Epithelial cell of proximal tubule (primary cell): ENCODE results near the gene MRPL32. TPM values are rescaled to one million over a fixed set of nuclear protein-coding genes. Genes with fewer than 3 reads are reported as not detected.
A peak's percentile ranks its signal among the peaks of the same experiment; 100 is the strongest.
"Not testable (repeated sequence)": the region's sequence is repeated elsewhere in the genome, so short reads cannot be mapped to it uniquely, and the experiment has no call there.

Experiments used
- DNase-seq: peaks from one replicate; pipeline ENCODE4 v3.0.0-alpha.2; 2011; ENCODE audit warnings: low read depth
- H3K4me3 ChIP-seq: 2 replicates; pipeline ENCODE4 v1.5.1; 2011; ENCODE audit warnings: low read depth, mild to moderate bottlenecking, low read length
- CTCF ChIP-seq: conservative IDR thresholded peaks from 2 replicates; pipeline ENCODE4 v1.5.1; 2012; ENCODE audit warnings: low read depth, mild to moderate bottlenecking, low read length
- total RNA-seq: library from RNA; depleted of rRNA; stranded (reverse); fragments of >200 nt; gene quantifications from 2 replicates; pipeline ENCODE4 v1.2.3, GENCODE V29; 2015

The MRPL32 gene
- total RNA-seq, result 91.7 and 97.2 TPM in 2 replicates

GRCh38 chr7:42931834-42932651 lies at the start of gene MRPL32, which contains the start of gene PSMA2:
MRPL32 (plus strand) TSS chr7:42932376; CDS start chr7:42932387, 11 bp downstream.
PSMA2 (minus strand) TSS chr7:42932174; CDS start chr7:42932158, 16 bp downstream.
- peak; percentile 88 for DNase-seq
- TF ChIP-seq CTCF, result no peak
- peak within 1 kb of the TSS; percentile 81 for H3K4me3 ChIP-seq

- DNase-seq, result peak; percentile 67
- no peak overlapping the region for H3K4me3 ChIP-seq
These were observed 48.2 kb upstream of the MRPL32 start for GRCh38 chr7:42883950-42884349.

GRCh38 chr7:42885183-42885582 lies 47.0 kb upstream of the MRPL32 start:
- not testable (repeated sequence) for DNase-seq, H3K4me3 ChIP-seq

More at GRCh38 chr7:42883950-42884349, 48.2 kb upstream of the MRPL32 start:
- TF ChIP-seq CTCF, result no peak

GRCh38 chr7:42886129-42886528 lies 46.0 kb upstream of the MRPL32 start:
- peak; percentile 56 for TF ChIP-seq CTCF
- DNase-seq, result no peak
- no peak overlapping the region for H3K4me3 ChIP-seq

DNA sequence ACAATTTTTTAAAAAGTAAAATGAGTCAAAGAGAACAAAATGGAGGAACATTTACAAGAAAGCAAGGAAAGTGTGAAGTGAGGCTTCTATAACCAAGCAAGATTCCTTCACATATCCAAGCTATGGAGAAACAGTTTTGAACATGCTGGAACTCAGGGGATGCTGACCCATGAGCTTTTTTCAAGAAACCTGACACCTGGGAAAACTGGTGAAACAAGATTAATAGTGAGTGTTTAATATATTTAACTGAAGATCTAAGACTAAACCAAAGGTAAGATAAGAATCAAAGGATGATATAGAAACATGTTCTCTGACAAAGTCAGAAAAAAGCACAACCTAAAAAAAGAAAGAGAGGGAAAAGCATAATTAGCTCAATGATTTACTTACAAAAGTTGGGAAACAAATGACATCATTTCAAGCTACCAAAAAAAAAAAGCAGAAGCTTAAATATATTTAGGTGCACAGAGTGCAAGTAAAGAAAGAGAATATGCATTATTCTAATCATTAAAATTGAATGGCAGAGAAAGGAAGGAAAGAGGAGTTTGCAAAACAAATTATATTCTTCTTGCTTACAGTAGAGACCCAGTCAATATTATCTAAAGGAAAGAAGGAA lies 45.2 kb upstream of the MRPL32 start:
- no peak overlapping the region for H3K4me3 ChIP-seq
- no peak for TF ChIP-seq CTCF
- DNase-seq, result no peak

DNA sequence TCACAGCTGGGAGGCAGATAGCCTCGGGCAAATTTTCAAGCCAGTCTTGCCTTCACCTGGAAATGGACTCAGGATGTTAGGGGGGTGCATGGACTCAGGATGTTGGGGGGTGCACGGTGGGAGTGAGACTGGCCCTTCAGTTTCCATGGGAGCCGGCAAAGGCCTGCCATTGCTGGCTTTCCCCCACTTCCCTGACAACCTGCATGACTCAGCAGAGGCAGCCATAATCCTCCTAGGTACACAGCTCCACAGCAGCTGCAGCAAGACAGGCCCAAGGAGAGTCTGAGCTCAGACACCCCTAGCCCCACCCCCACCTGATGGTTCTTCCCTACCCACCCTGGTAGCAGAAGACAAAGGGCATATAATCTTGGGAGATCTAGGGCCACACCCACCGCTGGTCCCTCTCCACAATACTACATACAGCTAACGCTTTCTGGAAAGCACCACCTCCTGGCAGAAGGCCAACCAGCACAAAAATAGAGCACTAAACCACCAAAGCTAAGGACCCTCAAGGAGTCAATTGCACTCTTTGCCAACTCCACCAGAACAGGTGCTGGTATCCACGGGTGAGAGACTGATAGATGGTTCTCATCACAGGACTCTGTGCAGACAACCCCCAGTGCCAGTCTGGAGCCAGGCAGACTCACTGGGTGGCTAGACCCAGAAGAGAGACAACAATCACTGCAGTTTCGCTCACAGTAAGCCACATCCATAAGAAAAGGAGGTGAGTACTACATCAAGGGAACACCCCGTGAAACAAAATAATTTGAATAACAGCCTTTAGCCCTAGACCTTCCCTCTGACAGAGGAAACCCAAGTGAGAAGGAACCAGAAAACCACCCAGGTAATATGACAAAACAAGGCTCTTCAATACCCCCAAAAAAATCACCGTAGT lies 38.6 kb upstream of the MRPL32 start:
- TF ChIP-seq CTCF, result no peak
- DNase-seq, result no peak
- no peak overlapping the region for H3K4me3 ChIP-seq

DNA sequence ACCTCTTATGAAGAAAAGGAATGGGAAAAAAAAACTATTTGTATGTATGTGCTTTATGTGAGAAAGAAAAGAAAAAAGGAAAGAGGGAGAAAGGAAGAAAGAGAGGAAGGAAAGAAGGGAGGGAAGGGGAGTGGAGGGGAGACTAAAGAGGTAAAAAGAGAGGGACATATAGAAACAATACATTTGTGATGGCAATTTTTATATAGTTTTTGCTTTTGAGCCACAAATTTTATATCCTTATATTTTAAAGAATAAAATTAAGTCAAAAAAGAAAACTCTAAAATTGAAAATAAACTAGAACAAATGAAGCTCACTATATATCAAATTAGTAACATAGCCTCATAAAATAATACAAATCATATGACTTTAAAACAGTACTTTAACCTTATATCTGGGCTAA lies 31.3 kb upstream of the MRPL32 start:
- TF ChIP-seq CTCF, result no peak
- no peak for DNase-seq
- H3K4me3 ChIP-seq, result no peak overlapping the region
